OCI-LY7 (cell line): ENCODE measurements around the gene FRA10AC1. TPM values are rescaled to one million over a fixed set of nuclear protein-coding genes. Genes with fewer than 3 reads are reported as not detected.
A peak's percentile ranks its signal among the peaks of the same experiment; 100 is the strongest.

Source experiments
- BruUV-seq: library from RNA; stranded (reverse); fragments of 400-500 nt; replicated peaks from 2 replicates; lab custom pipeline; 2021; lab: Mats Ljungman, UMichigan
- CTCF ChIA-PET: fragments of 300-600 bp; sonication (Branson Sonifier 250); formaldehyde crosslinking; loops from one replicate; lab custom pipeline; 2022; ENCODE audit warnings: antibody characterized with exemption; ENCODE audit not compliant: unreplicated experiment; lab: Charles Lee
- POLR2A ChIA-PET: fragments of 300-600 bp; sonication (Branson Sonifier 250); formaldehyde crosslinking; loops from one replicate; lab custom pipeline; 2022; ENCODE audit warnings: antibody characterized with exemption; lab: Charles Lee
- DNase-seq: peaks from one replicate; pipeline ENCODE4 v3.0.0-alpha.2; 2015; ENCODE audit warnings: low spot score
- H2AFZ ChIP-seq: fragments of 200-600 bp; sonication (generic), shearing (Covaris generic); 2 replicates; pipeline ENCODE4 v1.6.1; 2014; ENCODE audit warnings: mild to moderate bottlenecking, antibody characterized with exemption, low read length, moderate library complexity
- H3K27ac ChIP-seq: fragments of 200-600 bp; sonication (generic); 2 replicates; pipeline ENCODE4 v1.5.1; 2014; ENCODE audit warnings: mixed run types, low read depth, mild to moderate bottlenecking, moderate library complexity, low read length, inconsistent platforms; ENCODE audit not compliant: poor library complexity, severe bottlenecking
- H3K36me3 ChIP-seq: fragments of 200-600 bp; sonication (generic); 2 replicates; pipeline ENCODE4 v1.6.1; 2014; ENCODE audit warnings: mild to moderate bottlenecking, antibody characterized with exemption, low read length, moderate library complexity, mixed read lengths; ENCODE audit not compliant: insufficient read depth
- H3K4me1 ChIP-seq: fragments of 200-600 bp; sonication (generic); 2 replicates; pipeline ENCODE4 v1.5.1; 2014; ENCODE audit warnings: mild to moderate bottlenecking, low read length; ENCODE audit not compliant: insufficient read depth, poor library complexity, severe bottlenecking
- H3K4me2 ChIP-seq: fragments of 200-600 bp; sonication (generic); 2 replicates; pipeline ENCODE4 v1.6.1; 2014; ENCODE audit warnings: mild to moderate bottlenecking, low read length
- H3K4me3 ChIP-seq: fragments of 200-600 bp; sonication (generic); 2 replicates; pipeline ENCODE4 v1.5.1; 2014; ENCODE audit warnings: mild to moderate bottlenecking, low read depth, low read length; ENCODE audit not compliant: poor library complexity, severe bottlenecking
- H3K79me2 ChIP-seq: fragments of 200-600 bp; sonication (generic); 2 replicates; pipeline ENCODE4 v1.6.1; 2016; ENCODE audit warnings: low read depth, mild to moderate bottlenecking, low read length, moderate library complexity, mixed read lengths; ENCODE audit not compliant: insufficient read depth
- H3K9me2 ChIP-seq: fragments of 200-600 bp; sonication (generic); 2 replicates; pipeline ENCODE4 v1.6.1; 2016; ENCODE audit warnings: mild to moderate bottlenecking, low read length, mixed read lengths; ENCODE audit not compliant: insufficient read depth
- H3K9me3 ChIP-seq: fragments of 200-600 bp; sonication (generic); 2 replicates; pipeline ENCODE4 v1.6.1; 2014; ENCODE audit warnings: mild to moderate bottlenecking, mixed run types, low read length, mixed read lengths
- H4K20me1 ChIP-seq: fragments of 200-600 bp; sonication (generic); 2 replicates; pipeline ENCODE4 v1.6.1; 2014; ENCODE audit warnings: mild to moderate bottlenecking, antibody characterized with exemption, low read length, moderate library complexity, mixed read lengths; ENCODE audit not compliant: insufficient read depth
- EZH2phosphoT487 ChIP-seq: fragments of 200-600 bp; sonication (generic); IDR thresholded peaks from 2 replicates; pipeline ENCODE4 v1.6.1; 2018; ENCODE audit warnings: low read depth, borderline replicate concordance, mild to moderate bottlenecking, mixed run types, antibody characterized with exemption, low read length, moderate library complexity, mixed read lengths
- intact Hi-C: fragments of 100-400 bp; cut with micrococcal nuclease; formaldehyde crosslinking; loops from one replicate; pipeline ENCODE4 v1.10.0; 2022; ENCODE audit not compliant: unreplicated experiment
- total RNA-seq, 2 experiments: library from RNA; depleted of rRNA in 1 of 2; stranded (reverse); fragments of >200 nt in 1 of 2; shearing (Covaris generic) in 1 of 2; gene quantifications; 2 replicates each; pipeline ENCODE4 v1.2.3, GENCODE V29; 2014 to 2022
- TF ChIP-seq, protein P1 (sequence below): fragments of 200-600 bp; sonication (generic); conservative IDR thresholded peaks from 2 replicates; pipeline ENCODE4 v1.5.1; 2014; ENCODE audit warnings: mild to moderate bottlenecking, antibody characterized with exemption, low read length, moderate library complexity, mixed read lengths

Gene FRA10AC1
- total RNA-seq, 2 experiments from 2014 or later: 11.9 to 30.2 TPM

GRCh38 chr10:93707623-93708022 lies 5.2 kb upstream of the FRA10AC1 start:
- ChIA-PET CTCF (no interaction called here), POLR2A (no interaction called here)
- no peak overlapping the region for H3K27ac ChIP-seq
- no peaks in the 10 kb centered on the region for H3K9me2 ChIP-seq
- DNase-seq: no peak
- no peak overlapping the region for H2AFZ ChIP-seq
- H3K4me3 ChIP-seq: no peak overlapping the region
- no peaks in the 10 kb centered on the region for H3K36me3 ChIP-seq
- no peak overlapping the region for H3K4me2 ChIP-seq
- no peaks in the 10 kb centered on the region for H3K79me2 ChIP-seq
- H4K20me1 ChIP-seq: no peaks in the 10 kb centered on the region
- H3K4me1 ChIP-seq: peaks cover 5% of the 10 kb centered on the region
- intact Hi-C loops: loop anchor here (10.0 kb wide), 1 partner anchor 187 kb away; the partner anchor contains the start of gene SLC35G1
- no peak for TF ChIP-seq EZH2phosphoT487
- TF ChIP-seq, protein P1, sequence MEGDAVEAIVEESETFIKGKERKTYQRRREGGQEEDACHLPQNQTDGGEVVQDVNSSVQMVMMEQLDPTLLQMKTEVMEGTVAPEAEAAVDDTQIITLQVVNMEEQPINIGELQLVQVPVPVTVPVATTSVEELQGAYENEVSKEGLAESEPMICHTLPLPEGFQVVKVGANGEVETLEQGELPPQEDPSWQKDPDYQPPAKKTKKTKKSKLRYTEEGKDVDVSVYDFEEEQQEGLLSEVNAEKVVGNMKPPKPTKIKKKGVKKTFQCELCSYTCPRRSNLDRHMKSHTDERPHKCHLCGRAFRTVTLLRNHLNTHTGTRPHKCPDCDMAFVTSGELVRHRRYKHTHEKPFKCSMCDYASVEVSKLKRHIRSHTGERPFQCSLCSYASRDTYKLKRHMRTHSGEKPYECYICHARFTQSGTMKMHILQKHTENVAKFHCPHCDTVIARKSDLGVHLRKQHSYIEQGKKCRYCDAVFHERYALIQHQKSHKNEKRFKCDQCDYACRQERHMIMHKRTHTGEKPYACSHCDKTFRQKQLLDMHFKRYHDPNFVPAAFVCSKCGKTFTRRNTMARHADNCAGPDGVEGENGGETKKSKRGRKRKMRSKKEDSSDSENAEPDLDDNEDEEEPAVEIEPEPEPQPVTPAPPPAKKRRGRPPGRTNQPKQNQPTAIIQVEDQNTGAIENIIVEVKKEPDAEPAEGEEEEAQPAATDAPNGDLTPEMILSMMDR: no peak
- BruUV-seq: no TSS peak
- H3K9me3 ChIP-seq: no peaks in the 10 kb centered on the region

DNA sequence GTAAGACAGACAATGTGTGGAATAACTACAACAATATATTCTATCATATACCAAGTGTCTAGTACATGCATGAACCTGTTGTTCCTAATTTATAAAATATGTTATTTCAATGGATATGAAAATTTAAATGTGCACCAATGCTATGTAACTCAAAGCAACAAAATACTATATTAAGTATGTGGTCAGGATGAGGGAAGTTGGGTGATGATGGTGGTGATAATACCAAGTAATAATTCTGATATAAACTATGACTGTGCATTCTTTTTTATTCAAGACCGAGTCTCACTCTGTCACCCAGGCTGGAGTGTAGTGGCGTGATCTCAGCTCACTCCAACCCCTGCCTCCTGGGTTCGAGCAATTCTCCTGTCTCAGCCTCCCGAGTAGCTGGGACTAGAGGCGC lies 2.1 kb upstream of the FRA10AC1 start:
- no TSS peak for BruUV-seq
- intact Hi-C loops: loop anchor here (5.0 to 10.0 kb wide), 3 partner anchors 190 to 843 kb away; partner anchors contain the start of genes HELLS and SLC35G1
- DNase-seq: no peak
- H3K36me3 ChIP-seq: peaks cover 4% of the 10 kb centered on the region; the same call in 1 of the 2 replicates
- H3K4me2 ChIP-seq: no peak overlapping the region
- POLR2A ChIA-PET: no interaction called here
- H4K20me1 ChIP-seq: no peaks in the 10 kb centered on the region
- H2AFZ ChIP-seq: peak overlapping the region; percentile 98; the same call in 1 of the 2 replicates
- no peak overlapping the region for H3K27ac ChIP-seq
- TF ChIP-seq EZH2phosphoT487: no peak
- TF ChIP-seq, protein P1: no peak
- no peaks in the 10 kb centered on the region for H3K9me2 ChIP-seq
- H3K4me3 ChIP-seq: no peak overlapping the region
- H3K4me1 ChIP-seq: peaks cover 25% of the 10 kb centered on the region
- H3K9me3 ChIP-seq: no peaks in the 10 kb centered on the region
- CTCF ChIA-PET: interaction anchor here (0.6 kb wide), 1 partner anchor 92 kb away, joined by 3 read pairs; no protein-coding TSS in a partner anchor
- H3K79me2 ChIP-seq: peaks cover 11% of the 10 kb centered on the region; the same call in 1 of the 2 replicates

DNA sequence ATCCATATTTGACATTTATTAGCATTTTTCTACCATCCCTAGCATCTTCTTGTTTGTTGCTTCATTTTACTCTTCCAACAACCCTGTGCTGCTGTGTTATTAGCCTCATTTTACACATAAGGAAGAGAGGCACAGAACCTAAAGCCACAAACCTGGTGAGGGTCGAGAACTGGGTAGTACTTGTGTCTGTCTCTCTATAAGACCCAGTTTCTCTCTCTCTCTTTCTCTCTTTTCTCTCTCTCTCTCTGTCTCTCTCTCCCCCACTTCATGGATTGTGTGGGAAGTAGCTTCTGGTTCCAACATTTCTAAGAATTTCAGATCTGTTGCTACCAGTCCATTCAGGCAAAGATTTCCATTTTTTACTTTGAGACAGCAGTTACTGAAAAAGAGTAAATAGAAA lies 1.4 kb upstream of the FRA10AC1 start:
- BruUV-seq: no TSS peak

More for the DNA sequence above, 1.4 kb upstream of the FRA10AC1 start:
- H3K79me2 ChIP-seq: peaks cover 11% of the 10 kb centered on the region; the same call in 1 of the 2 replicates
- intact Hi-C loops: loop anchor here (5.0 to 10.0 kb wide), 3 partner anchors 191 to 843 kb away; partner anchors contain the start of genes HELLS and SLC35G1
- no peaks in the 10 kb centered on the region for H4K20me1 ChIP-seq
- H3K4me2 ChIP-seq: peak overlapping the region; percentile 12; the same call in 1 of the 2 replicates
- no peak for TF ChIP-seq EZH2phosphoT487
- TF ChIP-seq, protein P1: no peak
- CTCF ChIA-PET: interaction anchor here (0.6 kb wide), 1 partner anchor 92 kb away, joined by 3 read pairs; no protein-coding TSS in a partner anchor
- H3K36me3 ChIP-seq: peaks cover 10% of the 10 kb centered on the region; the same call in 1 of the 2 replicates
- no peak overlapping the region for H3K4me3 ChIP-seq
- no peaks in the 10 kb centered on the region for H3K9me3 ChIP-seq
- H3K4me1 ChIP-seq: peaks cover 25% of the 10 kb centered on the region
- POLR2A ChIA-PET: interaction anchor here (3.2 kb wide), 1 partner anchor 15 kb away, joined by 14 read pairs; no protein-coding TSS in a partner anchor
- H3K9me2 ChIP-seq: no peaks in the 10 kb centered on the region
- H2AFZ ChIP-seq: peak overlapping the region; percentile 98
- DNase-seq: no peak
- no peak overlapping the region for H3K27ac ChIP-seq
